Activated T-helper 2 cell treated with anti-CD3 and anti-CD28 coated beads, Interferon-gamma antibody, Interleukin-2, Interleukin-4, amounts not matched to agents 10 μg/mL and 5 μg/mL and 100 μg/mL, durations not matched to agents 14 hours and 24 hours and 36 hours (primary cell): Measurements from ENCODE around the gene SPAG7. TPM values are rescaled to one million over a fixed set of nuclear protein-coding genes. Genes with fewer than 3 reads are reported as not detected.
"Not testable (repeated sequence)": the region's sequence is repeated elsewhere in the genome, so short reads cannot be mapped to it uniquely, and the experiment has no call there.

Source experiments
- DNase-seq: peaks from one replicate; pipeline ENCODE4 v3.0.0; 2021; ENCODE audit warnings: low spot score
- H3K27ac Mint-ChIP-seq: one replicate; pipeline ENCODE4 v1.8.0; 2021; ENCODE audit warnings: mixed read lengths
- H3K27me3 Mint-ChIP-seq: one replicate; pipeline ENCODE4 v1.8.0; 2021; ENCODE audit warnings: low read depth, mixed read lengths
- H3K36me3 Mint-ChIP-seq: one replicate; pipeline ENCODE4 v1.8.0; 2021; ENCODE audit warnings: low read depth, mixed read lengths
- H3K4me1 Mint-ChIP-seq: one replicate; pipeline ENCODE4 v1.8.0; 2021; ENCODE audit warnings: low read depth, mixed read lengths
- H3K4me3 Mint-ChIP-seq: one replicate; pipeline ENCODE4 v1.8.0; 2021; ENCODE audit warnings: low read depth, mild to moderate bottlenecking, moderate library complexity, mixed read lengths
- H3K9me3 Mint-ChIP-seq: one replicate; pipeline ENCODE4 v1.8.0; 2021; ENCODE audit warnings: mixed read lengths
- intact Hi-C: fragments of 100-400 bp; cut with micrococcal nuclease; formaldehyde crosslinking; loops from one replicate; pipeline ENCODE4 v1.15.1; 2023
- total RNA-seq: library from RNA; stranded (reverse); gene quantifications from 2 replicates; pipeline ENCODE4 v1.2.3, GENCODE V29; 2022

SPAG7 gene
- total RNA-seq, 1 donor from 2014 or later = 70.4 TPM

- intact Hi-C loops = not testable (repeated sequence)
Measured at GRCh38 chr17:4914551-4914950, 53.1 kb downstream of the SPAG7 start.

GRCh38 chr17:4913994-4914393 lies 53.6 kb downstream of the SPAG7 start:
- H3K4me1 Mint-ChIP-seq = no peaks in the 10 kb centered on the region
- H3K4me3 Mint-ChIP-seq = no peak overlapping the region

More at GRCh38 chr17:4914551-4914950, 53.1 kb downstream of the SPAG7 start:
- not testable (repeated sequence) for H3K4me1 Mint-ChIP-seq, DNase-seq, H3K9me3 Mint-ChIP-seq, H3K27me3 Mint-ChIP-seq, H3K27ac Mint-ChIP-seq, H3K36me3 Mint-ChIP-seq, H3K4me3 Mint-ChIP-seq

More at GRCh38 chr17:4913994-4914393, 53.6 kb downstream of the SPAG7 start:
- H3K27me3 Mint-ChIP-seq = peaks cover 3% of the 10 kb centered on the region
- no peaks in the 10 kb centered on the region for H3K36me3 Mint-ChIP-seq
- DNase-seq = no peak
- H3K9me3 Mint-ChIP-seq = no peaks in the 10 kb centered on the region
- no peak overlapping the region for H3K27ac Mint-ChIP-seq
- intact Hi-C loops = no loop called here

Other genes starting within 250 kb of the SPAG7 start
- 24.0 and 24.9 TPM in 2 replicates for gene MED11, start 236.4 kb downstream of the SPAG7 start, total RNA-seq
- gene ZMYND15, start 228.0 kb downstream of the SPAG7 start, total RNA-seq = 0.09 TPM in 1 of 2 replicates, not detected in the other
- gene CXCL16, start 227.9 kb downstream of the SPAG7 start, total RNA-seq = 1.8 and 2.3 TPM in 2 replicates
- not detected in 2 replicates for gene TM4SF5, start 195.9 kb downstream of the SPAG7 start, total RNA-seq
- 0.28 and 0.46 TPM in 2 replicates for gene VMO1, start 181.5 kb downstream of the SPAG7 start, total RNA-seq
- gene GLTPD2, start 178.9 kb downstream of the SPAG7 start, total RNA-seq = not detected in 2 replicates
- 215 and 220 TPM in 2 replicates for gene PSMB6, start 171.7 kb downstream of the SPAG7 start, total RNA-seq
- 22.3 and 26.6 TPM in 2 replicates for gene PLD2, start 160.7 kb downstream of the SPAG7 start, total RNA-seq
- gene MINK1, start 134.5 kb downstream of the SPAG7 start, total RNA-seq = 60.9 and 69.7 TPM in 2 replicates
- gene C17orf107, start 68.3 kb downstream of the SPAG7 start, total RNA-seq = 0.76 and 1.3 TPM in 2 replicates
- 0.32 and 0.44 TPM in 2 replicates for gene CHRNE, start 64.7 kb downstream of the SPAG7 start, total RNA-seq
- not detected in 2 replicates for gene GP1BA, start 35.5 kb downstream of the SPAG7 start, total RNA-seq
- gene SLC25A11, start 27.8 kb downstream of the SPAG7 start, total RNA-seq = 91.4 and 103 TPM in 2 replicates
- 112 and 126 TPM in 2 replicates for gene RNF167, start 27.5 kb downstream of the SPAG7 start, total RNA-seq
- 1,460 and 1,475 TPM in 2 replicates for gene PFN1, start 19.3 kb downstream of the SPAG7 start, total RNA-seq
- 45.7 and 47.9 TPM in 2 replicates for gene ENO3, start 16.7 kb downstream of the SPAG7 start, total RNA-seq
- 90.2 and 92.3 TPM in 2 replicates for gene CAMTA2, start 19.9 kb upstream of the SPAG7 start, total RNA-seq
- gene INCA1, start 29.7 kb upstream of the SPAG7 start, total RNA-seq = 0.43 and 0.53 TPM in 2 replicates
- gene KIF1C, start 30.1 kb upstream of the SPAG7 start, total RNA-seq = 51.0 and 51.4 TPM in 2 replicates
- 0.14 TPM in 2 replicates for gene SLC52A1, start 67.6 kb upstream of the SPAG7 start, total RNA-seq
- gene ZFP3, start 110.7 kb upstream of the SPAG7 start, total RNA-seq = 1.4 and 1.9 TPM in 2 replicates
- gene ZNF232, start 144.1 kb upstream of the SPAG7 start, total RNA-seq = 12.4 and 16.5 TPM in 2 replicates
- gene USP6, start 148.2 kb upstream of the SPAG7 start, total RNA-seq = 0.07 TPM in 1 of 2 replicates, not detected in the other
- gene ZNF594, start 224.1 kb upstream of the SPAG7 start, total RNA-seq = 8.0 and 8.9 TPM in 2 replicates